Measurements from ENCODE around the gene SLC7A10. TPM values are rescaled to one million over a fixed set of nuclear protein-coding genes. Genes with fewer than 3 reads are reported as not detected.
A peak's percentile ranks its signal among the peaks of the same experiment; 100 is the strongest.

The SLC7A10 gene
- total RNA-seq, 2 experiments from 2014 or later, result not detected

DNA sequence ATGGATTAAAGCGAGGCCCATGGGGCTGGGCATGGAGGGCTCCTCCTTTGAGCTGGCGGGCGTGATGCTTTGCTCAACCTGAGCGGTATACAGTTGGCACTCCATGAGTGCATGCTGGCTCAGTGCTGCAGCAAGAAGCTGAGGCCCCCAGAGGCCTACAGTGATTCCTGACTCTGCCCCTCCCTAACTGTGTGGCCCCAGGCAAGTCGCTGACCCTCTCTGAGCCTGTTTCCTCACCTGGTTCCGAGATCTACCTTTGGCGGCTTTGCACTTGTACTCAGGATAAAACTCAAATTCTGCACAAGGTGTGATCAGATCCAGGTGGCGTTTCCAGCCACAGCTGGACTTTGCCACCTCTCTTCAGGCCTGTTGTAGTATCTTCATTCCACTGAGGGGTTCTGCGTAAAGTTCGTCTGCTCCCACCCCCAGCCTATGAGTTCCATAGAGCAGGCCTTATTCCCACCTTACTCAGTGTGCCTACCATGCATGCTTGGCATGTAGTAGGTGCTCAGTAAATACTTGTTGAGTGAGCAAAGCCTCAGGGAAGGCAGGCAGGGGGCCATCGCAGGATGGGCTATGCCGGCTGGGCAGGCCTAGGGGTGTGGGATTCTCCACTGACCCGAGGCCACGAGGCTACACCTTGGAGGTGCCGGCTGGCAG is 23.6 kb downstream of the SLC7A10 start:
- ATAC-seq (no peak), DNase-seq (no peak)
- H3K4me3 Mint-ChIP-seq, result no peak overlapping the region
- H3K4me1 Mint-ChIP-seq, result peaks cover 3% of the 10 kb centered on the region
- no peak overlapping the region for H3K27ac Mint-ChIP-seq
- peaks cover 2% of the 10 kb centered on the region for H3K27me3 Mint-ChIP-seq
- intact Hi-C loops (cut with DNase I, micrococcal nuclease), result no loop called here
- CTCF ChIA-PET, result no interaction called here
- H3K36me3 Mint-ChIP-seq (ENCODE audit: low read depth), result no peaks in the 10 kb centered on the region
- H3K9me3 Mint-ChIP-seq (ENCODE audit: low read depth), result no peaks in the 10 kb centered on the region
- POLR2A ChIA-PET, result no interaction called here

DNA sequence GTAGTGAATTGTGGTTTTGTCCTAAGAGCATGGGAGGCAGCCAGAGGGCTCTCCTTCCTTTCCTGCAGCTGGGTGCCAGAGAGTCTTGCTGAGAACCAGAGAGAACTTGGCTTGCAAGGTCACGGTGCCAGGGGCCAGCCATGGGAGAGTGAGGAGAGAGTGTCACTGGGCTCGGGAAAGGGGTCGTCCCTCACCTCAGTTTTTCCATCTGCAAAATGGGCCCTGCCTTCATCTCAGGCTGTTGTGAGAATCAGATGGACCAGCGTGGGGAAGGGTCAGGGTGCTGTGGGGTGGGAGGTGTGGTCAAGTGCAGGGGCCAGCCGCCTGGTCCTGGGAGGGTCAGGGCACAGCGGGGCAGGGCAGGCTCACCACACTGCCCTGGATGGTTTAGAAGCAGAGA is 24.2 kb downstream of the SLC7A10 start:
- H3K4me1 Mint-ChIP-seq, result peaks cover 3% of the 10 kb centered on the region
- POLR2A ChIA-PET, result no interaction called here
- CTCF ChIA-PET, result no interaction called here

DNA sequence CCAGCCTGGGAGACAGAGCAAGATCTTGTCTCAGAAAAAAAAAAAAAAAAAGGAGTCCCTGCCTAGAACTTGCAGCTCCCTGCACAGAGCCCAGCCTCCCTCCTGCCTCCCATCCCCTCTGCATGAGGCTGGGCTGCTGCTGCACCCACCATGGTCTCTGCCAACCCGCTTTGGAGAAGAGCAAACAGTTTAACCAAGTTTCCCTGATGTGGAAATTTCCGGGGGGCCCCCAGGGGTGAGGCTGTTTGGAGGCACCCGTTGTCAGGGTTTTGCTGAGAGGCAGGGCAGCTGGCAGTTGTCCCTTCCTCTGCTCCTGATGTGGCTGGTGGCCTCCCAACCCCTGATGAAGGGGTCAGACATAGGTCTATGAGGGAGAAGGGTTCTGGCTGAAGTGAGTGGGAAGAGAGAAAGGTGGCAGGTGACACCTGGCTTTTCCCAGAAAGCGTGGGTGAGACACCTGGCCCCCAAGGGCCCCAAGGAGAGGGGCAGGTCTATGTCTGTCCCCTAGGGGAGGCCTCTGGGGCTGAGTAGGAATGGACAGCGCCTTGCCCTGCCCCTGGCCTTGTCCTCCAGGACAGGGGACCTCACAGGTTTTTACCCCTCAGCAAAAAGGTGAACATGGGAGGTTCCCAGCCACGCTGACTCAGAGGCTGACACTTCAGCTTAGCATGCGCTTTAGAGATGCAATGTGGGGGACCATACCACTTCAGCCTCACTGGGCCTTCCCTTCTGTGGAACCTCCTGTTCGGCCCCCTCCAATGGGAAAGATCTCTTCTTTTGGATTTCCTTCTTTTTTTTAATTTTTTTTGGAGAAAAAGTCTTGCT is 26.0 kb downstream of the SLC7A10 start:
- Mint-ChIP-seq H3K36me3 (ENCODE audit: low read depth) (no peaks in the 10 kb centered on the region), H3K27ac (no peak overlapping the region), H3K4me1 (peaks cover 3% of the 10 kb centered on the region), H3K9me3 (ENCODE audit: low read depth) (no peaks in the 10 kb centered on the region), H3K27me3 (peaks cover 8% of the 10 kb centered on the region), H3K4me3 (no peak overlapping the region)
- peak; percentile 42 for ATAC-seq
- DNase-seq, result peak; percentile 23
- intact Hi-C loops (cut with DNase I, micrococcal nuclease), result no loop called here
- ChIA-PET POLR2A (interaction anchor here (0.6 kb wide), 1 partner anchor 128 kb away, joined by 3 read pairs; no protein-coding TSS in a partner anchor), CTCF (interaction anchor here (0.7 to 1.2 kb wide), 2 partner anchors 15 to 21 kb away, joined by 3 to 4 read pairs; no protein-coding TSS in a partner anchor)

More for the DNA sequence above, 24.2 kb downstream of the SLC7A10 start:
- DNase-seq (no peak), ATAC-seq (no peak)
- Mint-ChIP-seq H3K4me3 (no peak overlapping the region), H3K27ac (no peak overlapping the region), H3K36me3 (ENCODE audit: low read depth) (no peaks in the 10 kb centered on the region), H3K27me3 (peaks cover 5% of the 10 kb centered on the region), H3K9me3 (ENCODE audit: low read depth) (no peaks in the 10 kb centered on the region)
- intact Hi-C loops (cut with DNase I, micrococcal nuclease), result no loop called here

DNA sequence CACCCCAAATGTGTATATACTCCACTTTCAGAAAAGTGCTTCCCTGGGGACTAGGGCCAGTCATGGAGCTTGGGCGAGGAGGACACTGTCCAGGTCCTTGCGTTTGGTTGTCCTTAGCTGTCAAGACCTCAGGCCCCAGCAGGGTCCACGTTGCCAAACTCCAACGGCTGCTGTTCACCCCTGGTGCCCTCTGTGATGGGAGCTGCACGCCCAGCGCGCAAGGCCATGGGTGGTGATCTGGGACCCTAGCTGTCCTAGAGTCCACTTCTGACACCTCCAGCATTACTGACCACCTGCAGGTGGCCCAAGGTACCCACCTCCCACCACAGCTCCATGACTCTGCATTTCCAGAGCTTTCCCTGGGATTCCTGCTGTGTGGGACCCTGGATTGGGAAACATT is 27.5 kb downstream of the SLC7A10 start:
- DNase-seq (no peak), ATAC-seq (no peak)
- peaks cover 3% of the 10 kb centered on the region for H3K4me1 Mint-ChIP-seq
- H3K4me3 Mint-ChIP-seq, result no peak overlapping the region
- H3K27me3 Mint-ChIP-seq, result peaks cover 15% of the 10 kb centered on the region
- ChIA-PET CTCF (interaction anchor here (0.7 to 1.2 kb wide), 2 partner anchors 14 to 307 kb away, joined by 3 to 4 read pairs; no protein-coding TSS in a partner anchor), POLR2A (no interaction called here)
- H3K27ac Mint-ChIP-seq, result no peak overlapping the region
- intact Hi-C loops (cut with DNase I, micrococcal nuclease), result no loop called here
- H3K36me3 Mint-ChIP-seq (ENCODE audit: low read depth), result no peaks in the 10 kb centered on the region
- H3K9me3 Mint-ChIP-seq (ENCODE audit: low read depth), result no peaks in the 10 kb centered on the region

DNA sequence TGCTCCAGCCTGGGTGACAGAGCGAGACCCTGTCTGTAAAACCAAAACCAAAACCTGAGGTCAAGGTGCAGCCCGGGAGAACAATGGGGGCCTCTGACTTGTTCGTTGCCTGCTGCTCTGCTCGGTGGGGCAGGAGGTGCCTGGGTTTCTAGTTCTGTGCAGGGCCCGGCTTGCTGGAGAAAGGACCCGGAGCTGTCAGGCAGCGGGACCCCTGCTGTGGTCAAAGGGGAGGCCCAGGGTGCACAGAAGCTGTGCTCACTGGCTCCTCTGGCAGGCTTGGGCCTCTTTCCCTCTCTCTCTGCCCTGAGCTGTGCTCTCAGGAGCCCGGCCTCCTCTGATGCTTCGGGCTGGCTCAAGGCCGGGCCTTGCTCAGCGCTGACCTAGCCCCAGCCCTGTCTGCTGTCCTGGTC is 28.1 kb downstream of the SLC7A10 start:
- Mint-ChIP-seq H3K4me3 (no peak overlapping the region), H3K27ac (no peak overlapping the region), H3K9me3 (ENCODE audit: low read depth) (no peaks in the 10 kb centered on the region), H3K4me1 (peaks cover 3% of the 10 kb centered on the region), H3K36me3 (ENCODE audit: low read depth) (no peaks in the 10 kb centered on the region), H3K27me3 (peaks cover 21% of the 10 kb centered on the region)
- DNase-seq (no peak), ATAC-seq (no peak)
- CTCF ChIA-PET, result interaction anchor here (0.7 to 1.8 kb wide), 3 partner anchors 13 to 306 kb away, joined by 3 to 4 read pairs (median 3); no protein-coding TSS in a partner anchor
- POLR2A ChIA-PET, result no interaction called here
- intact Hi-C loops (cut with DNase I, micrococcal nuclease), result no loop called here

DNA sequence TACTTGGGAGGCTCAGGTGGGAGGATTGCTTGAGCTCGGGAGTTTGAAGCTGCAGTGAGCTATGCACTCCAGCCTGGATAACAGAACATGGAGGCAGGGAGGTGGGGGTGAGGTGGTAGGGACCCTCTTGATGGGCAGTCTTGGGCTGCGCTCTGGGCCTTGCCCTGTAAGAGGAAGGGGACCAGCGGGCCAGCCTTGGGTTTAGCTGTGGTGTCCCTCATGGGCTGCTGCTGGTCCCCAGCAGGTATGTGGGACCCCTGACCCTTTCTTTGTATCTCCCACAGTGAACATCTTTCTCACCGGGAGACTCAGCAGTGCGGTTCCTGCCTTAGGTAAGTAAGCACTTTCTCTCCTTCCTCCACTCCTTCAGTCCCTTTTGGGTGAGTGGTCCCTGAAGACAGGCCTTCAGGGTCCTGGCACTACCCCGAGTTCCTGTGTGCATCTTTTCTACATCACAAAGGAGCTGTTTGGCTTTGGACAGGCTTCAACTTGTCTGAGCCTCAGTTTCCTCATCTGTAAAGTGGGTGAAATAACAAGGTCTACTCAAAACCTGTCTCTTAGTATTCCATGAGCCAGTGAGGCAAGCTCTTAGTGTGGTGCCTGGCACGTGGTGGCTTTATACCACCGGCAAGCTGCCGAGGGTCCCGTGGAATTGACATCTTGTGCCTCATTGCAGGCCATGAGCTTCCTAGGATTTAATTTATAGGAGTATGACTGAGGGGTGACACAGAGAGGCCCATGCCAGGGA is 29.0 kb downstream of the SLC7A10 start:
- Mint-ChIP-seq H3K27ac (no peak overlapping the region), H3K4me3 (no peak overlapping the region), H3K9me3 (ENCODE audit: low read depth) (no peaks in the 10 kb centered on the region), H3K4me1 (peaks cover 3% of the 10 kb centered on the region), H3K27me3 (peaks cover 31% of the 10 kb centered on the region), H3K36me3 (ENCODE audit: low read depth) (no peaks in the 10 kb centered on the region)
- intact Hi-C loops (cut with DNase I, micrococcal nuclease), result no loop called here
- ChIA-PET CTCF (interaction anchor here (0.5 to 1.8 kb wide), 5 partner anchors 12 to 1394 kb away, joined by 3 to 5 read pairs (median 3); no protein-coding TSS in a partner anchor), POLR2A (no interaction called here)
- DNase-seq (no peak), ATAC-seq (no peak)

DNA sequence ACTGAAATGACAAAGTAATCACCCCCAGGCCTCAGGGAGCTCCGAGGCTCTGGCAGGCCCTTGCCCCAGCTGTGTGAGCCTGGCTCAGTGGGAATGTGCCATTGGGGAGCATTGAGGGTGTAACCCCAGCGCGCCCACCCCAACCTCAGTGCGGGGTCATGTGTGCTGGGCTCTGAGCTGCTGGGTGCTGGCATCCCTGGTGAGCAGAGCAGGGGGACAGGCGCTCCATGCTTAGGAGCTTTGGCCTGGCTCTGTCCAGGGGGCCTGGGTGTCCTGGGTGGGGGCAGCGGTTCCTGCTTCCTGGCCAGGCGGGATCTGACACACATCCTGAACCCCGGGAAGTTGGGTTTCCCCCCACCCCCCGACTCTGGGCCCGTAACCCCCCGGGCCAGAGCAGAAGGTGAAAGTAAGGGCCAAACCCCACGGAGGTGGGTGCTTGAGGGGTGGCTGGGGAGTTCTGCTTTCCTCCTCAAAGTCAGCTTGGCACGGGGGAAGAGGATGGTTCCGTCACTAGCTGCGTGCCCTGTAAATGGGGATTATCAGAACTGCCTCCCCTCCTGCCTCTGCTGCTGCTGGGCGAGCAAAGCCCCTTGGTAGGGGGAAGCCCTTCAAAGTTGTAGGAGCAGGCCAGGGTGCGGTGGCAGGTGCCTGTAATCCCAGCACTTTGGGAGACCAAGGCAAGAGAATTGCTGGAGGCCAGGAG is 29.9 kb downstream of the SLC7A10 start:
- intact Hi-C loops (cut with DNase I, micrococcal nuclease), result no loop called here
- H3K4me3 Mint-ChIP-seq, result no peak overlapping the region
- CTCF ChIA-PET, result interaction anchor here (0.5 to 1.8 kb wide), 6 partner anchors 11 to 40 kb away, joined by 3 to 5 read pairs (median 4); no protein-coding TSS in a partner anchor
- H3K27me3 Mint-ChIP-seq, result peaks cover 34% of the 10 kb centered on the region
- H3K36me3 Mint-ChIP-seq (ENCODE audit: low read depth), result no peaks in the 10 kb centered on the region
- no peak overlapping the region for H3K27ac Mint-ChIP-seq
- POLR2A ChIA-PET, result no interaction called here
- H3K4me1 Mint-ChIP-seq, result peaks cover 3% of the 10 kb centered on the region
- DNase-seq, result no peak
- no peak for ATAC-seq
- no peaks in the 10 kb centered on the region for H3K9me3 Mint-ChIP-seq (ENCODE audit: low read depth)

DNA sequence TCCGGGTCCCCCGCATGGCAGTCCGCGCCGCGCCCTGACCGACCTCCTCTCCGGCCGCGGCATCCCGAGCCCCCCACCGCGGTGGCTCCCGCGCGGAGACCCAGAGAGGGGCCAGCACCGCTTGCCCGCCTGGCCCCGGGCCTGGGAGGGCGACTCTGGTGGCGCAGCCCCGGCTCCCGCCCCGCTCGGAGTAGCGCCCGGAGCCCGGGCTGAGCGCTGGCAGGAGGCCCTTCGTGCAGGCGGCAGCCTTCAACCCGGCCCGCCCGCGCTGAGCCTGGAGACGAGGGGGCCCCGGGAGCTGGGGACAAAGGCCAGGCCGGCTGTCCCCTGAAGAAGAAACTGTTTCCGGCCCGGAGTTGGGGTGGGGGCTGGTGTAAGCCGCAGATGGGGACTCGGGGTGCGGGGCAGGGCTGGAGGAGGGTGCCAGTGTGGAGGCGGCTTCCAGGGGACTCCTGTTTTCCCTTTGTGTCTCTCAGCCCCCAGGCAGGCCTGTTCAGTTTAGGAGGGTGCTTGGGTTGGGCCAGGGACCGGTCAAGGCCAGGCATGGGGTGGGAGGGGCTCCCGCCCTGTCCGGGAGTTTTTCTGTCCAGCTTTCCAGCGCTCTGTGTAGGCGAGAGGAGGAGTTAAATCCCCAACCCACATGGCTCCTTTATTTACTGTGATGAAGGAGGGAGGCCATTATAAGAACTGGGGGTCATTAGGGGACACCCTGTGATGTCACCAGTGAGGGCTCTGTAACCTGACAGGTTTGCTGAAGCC is 30.6 kb downstream of the SLC7A10 start:
- H3K4me3 Mint-ChIP-seq, result peak overlapping the region; percentile 23
- ATAC-seq, result peak; percentile 30

DNA sequence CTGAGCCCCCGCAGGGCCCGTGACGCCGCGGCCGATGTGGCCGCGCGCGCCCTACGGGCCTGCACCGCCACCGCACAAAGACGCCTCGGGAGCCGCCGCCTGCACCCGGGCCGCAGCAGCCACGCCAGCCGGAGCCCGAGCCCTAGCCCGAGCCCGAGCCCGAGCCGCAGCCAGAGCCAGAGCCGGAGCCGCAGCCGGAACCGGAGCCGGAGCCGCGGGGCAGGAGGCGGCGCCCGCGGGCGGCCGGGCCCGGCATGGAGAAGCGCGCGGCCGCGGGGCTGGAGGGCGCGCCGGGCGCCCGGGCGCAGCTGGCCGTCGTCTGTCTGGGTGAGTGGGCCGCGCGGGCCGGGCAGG is 31.1 kb downstream of the SLC7A10 start:
- ATAC-seq (peak; percentile 33), DNase-seq (peak; percentile 17)
- H3K36me3 Mint-ChIP-seq (ENCODE audit: low read depth), result no peaks in the 10 kb centered on the region
- intact Hi-C loops (cut with DNase I, micrococcal nuclease), result no loop called here
- CTCF ChIA-PET, result interaction anchor here (1.7 kb wide), 1 partner anchor 11 kb away, joined by 5 read pairs; no protein-coding TSS in a partner anchor
- peaks cover 39% of the 10 kb centered on the region for H3K27me3 Mint-ChIP-seq
- H3K27ac Mint-ChIP-seq, result no peak overlapping the region
- peaks cover under 1% of the 10 kb centered on the region for H3K4me1 Mint-ChIP-seq
- no peaks in the 10 kb centered on the region for H3K9me3 Mint-ChIP-seq (ENCODE audit: low read depth)
- H3K4me3 Mint-ChIP-seq, result no peak overlapping the region
- POLR2A ChIA-PET, result no interaction called here

More for the DNA sequence above, 30.6 kb downstream of the SLC7A10 start:
- POLR2A ChIA-PET, result no interaction called here
- DNase-seq, result no peak
- H3K36me3 Mint-ChIP-seq (ENCODE audit: low read depth), result no peaks in the 10 kb centered on the region
- peaks cover 39% of the 10 kb centered on the region for H3K27me3 Mint-ChIP-seq
- peaks cover 3% of the 10 kb centered on the region for H3K4me1 Mint-ChIP-seq
- no peaks in the 10 kb centered on the region for H3K9me3 Mint-ChIP-seq (ENCODE audit: low read depth)
- CTCF ChIA-PET, result interaction anchor here (0.5 to 1.7 kb wide), 4 partner anchors 11 to 40 kb away, joined by 3 to 5 read pairs (median 4); no protein-coding TSS in a partner anchor
- intact Hi-C loops (cut with DNase I, micrococcal nuclease), result no loop called here
- no peak overlapping the region for H3K27ac Mint-ChIP-seq

DNA sequence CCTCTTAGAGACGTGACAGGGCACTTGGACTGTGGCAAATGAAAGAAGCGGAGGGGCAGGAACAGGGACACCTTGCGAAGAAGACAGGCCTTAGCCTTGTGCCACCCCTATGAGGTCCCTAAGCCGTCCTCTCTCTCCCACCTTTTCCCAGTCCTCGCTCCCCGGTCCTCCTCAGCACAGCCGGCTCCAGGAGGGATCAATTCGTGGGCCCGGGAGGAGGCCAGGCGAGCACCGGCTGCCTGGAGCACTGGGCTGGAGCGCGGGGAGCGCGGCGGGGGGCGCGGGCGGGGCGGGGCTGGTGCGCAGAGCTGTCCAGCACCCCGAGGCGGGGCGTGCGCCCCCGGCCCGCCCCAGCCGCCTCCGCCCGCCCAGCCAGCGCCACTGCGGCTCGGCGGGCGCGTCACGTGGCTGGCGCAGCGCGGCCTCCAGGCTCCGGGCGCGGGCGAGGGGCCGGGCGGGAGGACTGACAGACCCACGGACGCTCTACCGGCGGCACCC is 31.7 kb downstream of the SLC7A10 start, which contains the start of gene LRP3:
Gene LRP3 (plus strand): TSS at position 466 of the 498 bp plus-strand sequence. CDS start 456 bp downstream, outside the sequence.
- ChIA-PET CTCF (interaction anchor here (1.7 kb wide), 1 partner anchor 10 kb away, joined by 5 read pairs; no protein-coding TSS in a partner anchor), POLR2A (no interaction called here)
- H3K4me1 Mint-ChIP-seq, result no peaks in the 10 kb centered on the region
- peak; percentile 19 for ATAC-seq
- DNase-seq, result no peak
- H3K36me3 Mint-ChIP-seq (ENCODE audit: low read depth), result no peaks in the 10 kb centered on the region
- peak within 1 kb of the TSS; percentile 33 for H3K4me3 Mint-ChIP-seq
- no peak within 1 kb of the TSS for H3K27ac Mint-ChIP-seq
- H3K27me3 Mint-ChIP-seq, result peaks cover 37% of the 10 kb centered on the region
- H3K9me3 Mint-ChIP-seq (ENCODE audit: low read depth), result no peaks in the 10 kb centered on the region
- intact Hi-C loops (cut with DNase I, micrococcal nuclease), result no loop called here

Data from activated CD4-positive, alpha-beta T cell treated with anti-CD3 and anti-CD28 coated beads for 36 hours (primary cell).